ENCODE measurements around the gene IL34.
"Not testable (repeated sequence)": the region's sequence is repeated elsewhere in the genome, so short reads cannot be mapped to it uniquely, and the experiment has no call there.

The IL34 gene

DNA sequence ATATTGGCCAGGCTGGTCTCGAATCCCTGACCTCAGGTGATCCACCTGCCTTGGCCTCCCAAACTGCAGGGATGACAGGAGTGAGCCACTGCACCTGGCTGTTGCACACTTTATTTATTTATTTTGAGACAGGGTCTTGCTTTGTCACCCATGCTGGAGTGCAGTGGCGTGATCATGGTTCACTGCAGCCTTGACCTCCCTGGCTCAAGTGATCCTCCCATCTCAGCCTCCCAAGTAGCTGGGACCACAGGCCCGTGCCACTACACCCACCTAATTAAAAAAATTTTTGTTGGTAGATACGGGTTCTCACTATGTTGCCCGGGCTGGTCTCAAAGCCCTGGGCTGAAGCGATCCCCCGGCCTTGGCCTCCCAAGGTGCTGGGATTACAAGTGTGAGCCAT lies 3.1 kb upstream of the IL34 start:
- not testable (repeated sequence) for H3K9me3 Mint-ChIP-seq; H3K4me3 Mint-ChIP-seq; DNase-seq; H3K4me1 Mint-ChIP-seq (ENCODE audit: low read depth in 2 of 2); ATAC-seq (replicated peaks); H3K36me3 Mint-ChIP-seq (ENCODE audit: insufficient read depth); H3K27ac Mint-ChIP-seq
- peaks cover 21 to 27% of the 10 kb centered on the region in 2 donors for H3K27me3 Mint-ChIP-seq

DNA sequence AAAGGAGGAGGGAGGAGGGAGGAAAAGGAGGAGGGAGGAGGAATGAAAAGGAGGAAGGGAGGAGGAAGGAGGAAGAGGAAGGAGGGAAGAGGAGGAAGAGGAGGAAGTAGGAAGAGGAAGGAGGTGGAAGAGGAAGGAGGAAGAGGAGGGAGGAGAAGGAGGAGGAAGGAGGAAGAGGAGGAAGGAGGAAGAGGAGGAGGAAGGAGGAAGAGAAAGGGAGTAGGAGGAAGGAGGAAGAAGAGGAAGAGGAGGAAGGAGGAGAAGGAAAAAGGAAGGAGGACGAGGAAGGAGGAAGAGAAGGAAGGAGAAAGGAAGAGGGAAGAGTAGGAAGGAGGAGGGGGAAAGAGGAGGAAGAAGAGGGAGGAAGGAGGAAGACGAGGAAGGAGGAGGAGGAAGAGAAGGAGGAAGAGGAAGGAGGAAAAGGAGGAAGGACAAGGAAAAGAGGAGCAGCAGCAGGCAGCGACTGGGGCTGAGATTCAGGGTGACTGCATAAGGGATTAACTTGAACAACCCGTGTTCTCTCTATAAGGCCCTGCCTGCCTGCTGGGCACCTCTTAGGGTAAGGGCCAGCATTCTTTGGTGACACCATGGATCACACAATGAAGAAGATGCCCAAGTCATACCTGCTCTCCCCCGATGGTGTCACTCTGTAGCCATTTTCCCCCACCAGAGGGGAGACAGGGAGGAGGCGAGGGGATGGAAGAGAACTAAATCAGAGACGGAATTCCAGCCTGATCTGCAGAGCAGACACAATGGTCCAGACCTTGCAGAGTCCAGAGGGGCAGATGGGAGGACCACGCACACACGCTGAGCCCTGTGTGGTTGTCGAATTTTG lies 1.4 kb upstream of the IL34 start:
- Mint-ChIP-seq H3K4me3 (no peak overlapping the region), H3K27me3 (peaks cover 21 to 27% of the 10 kb centered on the region in 2 donors)
- no peak for ATAC-seq (replicated peaks)

DNA sequence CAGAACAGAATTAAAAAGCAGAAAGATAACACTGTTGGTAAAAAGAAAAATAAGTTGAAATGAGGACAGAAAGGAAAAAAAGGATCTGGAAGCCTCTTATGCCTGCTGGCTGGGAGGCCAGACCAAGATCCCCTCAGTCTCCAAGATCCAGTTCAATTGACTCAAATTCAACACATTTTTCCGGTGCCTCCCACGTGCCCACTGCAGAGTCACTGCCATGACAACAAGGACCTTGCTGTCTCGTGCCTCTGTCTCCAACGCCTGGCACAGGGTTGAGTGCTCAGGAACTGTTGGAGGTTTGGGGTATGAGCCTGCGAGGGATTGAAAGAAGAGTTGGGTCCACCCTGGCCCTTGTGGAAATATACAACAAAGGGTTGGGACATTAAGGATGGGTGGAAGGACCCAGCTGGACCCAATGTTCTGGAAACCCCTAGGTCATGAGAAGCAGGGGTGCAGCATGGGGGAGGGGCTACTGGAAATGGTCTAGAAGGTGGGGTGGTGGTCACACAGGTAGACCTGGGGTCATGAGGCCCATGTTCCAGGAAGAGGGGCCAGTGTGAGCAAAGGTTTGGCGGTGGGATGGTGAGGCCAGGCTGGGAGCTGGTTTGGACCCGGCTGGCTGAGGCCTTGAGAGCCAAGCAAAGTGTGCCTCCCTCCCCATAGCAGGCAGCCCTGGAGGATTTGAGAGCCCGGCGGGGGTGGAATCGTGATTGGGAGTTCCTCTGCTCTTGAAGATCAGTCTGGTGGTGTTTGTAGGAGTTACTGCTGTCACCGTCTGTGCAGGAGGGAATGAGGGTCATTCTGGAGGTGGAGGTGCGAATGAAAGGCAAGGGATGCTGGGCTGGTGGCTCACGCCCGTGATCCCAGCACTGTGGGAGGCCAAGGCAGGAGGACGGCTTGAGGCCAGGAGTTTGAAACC lies 1.3 kb downstream of the IL34 start:
- no peaks in the 10 kb centered on the region for H3K9me3 Mint-ChIP-seq
- H3K4me1 Mint-ChIP-seq (ENCODE audit: low read depth in 2 of 2): no peaks in the 10 kb centered on the region
- no peaks in the 10 kb centered on the region for H3K36me3 Mint-ChIP-seq (ENCODE audit: insufficient read depth)
- DNase-seq (no peak), ATAC-seq (replicated peaks) (no peak)
- no peak overlapping the region for H3K4me3 Mint-ChIP-seq
- H3K27ac Mint-ChIP-seq: no peak overlapping the region
- H3K27me3 Mint-ChIP-seq: peaks cover 8 to 13% of the 10 kb centered on the region in 2 donors

More for the DNA sequence above, 1.4 kb upstream of the IL34 start:
- H3K4me1 Mint-ChIP-seq (ENCODE audit: low read depth in 2 of 2): no peaks in the 10 kb centered on the region
- H3K9me3 Mint-ChIP-seq: no peaks in the 10 kb centered on the region
- H3K27ac Mint-ChIP-seq: peak overlapping the region in 1 of 2 donors; percentile 35
- DNase-seq: no peak
- H3K36me3 Mint-ChIP-seq (ENCODE audit: insufficient read depth): no peaks in the 10 kb centered on the region

DNA sequence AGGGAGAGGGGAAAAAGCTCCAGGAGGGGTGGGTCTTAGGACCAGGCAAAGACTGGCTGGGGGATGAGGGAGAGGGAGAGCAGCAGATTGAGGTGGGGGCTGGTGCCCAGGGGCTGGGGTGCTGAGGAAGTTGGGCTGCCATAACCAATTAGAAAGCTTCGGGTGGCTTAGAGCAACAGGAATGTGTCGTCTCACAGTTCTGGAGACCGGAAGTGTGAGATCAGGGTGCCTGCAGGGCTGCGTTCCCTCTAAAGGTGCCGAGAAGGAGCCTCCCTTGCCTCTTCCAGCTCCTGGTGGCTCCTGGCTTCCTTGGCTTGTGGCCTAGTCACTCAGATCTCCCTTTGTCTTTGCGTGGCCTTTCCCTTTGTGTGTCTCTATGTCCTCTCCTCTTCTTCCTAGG lies 2.2 kb downstream of the IL34 start:
- no peak for ATAC-seq (replicated peaks)
- H3K27ac Mint-ChIP-seq: no peak overlapping the region
- no peak for DNase-seq
- no peak overlapping the region for H3K4me3 Mint-ChIP-seq
- H3K9me3 Mint-ChIP-seq: no peaks in the 10 kb centered on the region
- peaks cover 7 to 10% of the 10 kb centered on the region in 2 donors for H3K27me3 Mint-ChIP-seq
- no peaks in the 10 kb centered on the region for H3K36me3 Mint-ChIP-seq (ENCODE audit: insufficient read depth)
- peaks cover 0 to under 1% of the 10 kb centered on the region in 2 donors for H3K4me1 Mint-ChIP-seq (ENCODE audit: low read depth in 2 of 2)

DNA sequence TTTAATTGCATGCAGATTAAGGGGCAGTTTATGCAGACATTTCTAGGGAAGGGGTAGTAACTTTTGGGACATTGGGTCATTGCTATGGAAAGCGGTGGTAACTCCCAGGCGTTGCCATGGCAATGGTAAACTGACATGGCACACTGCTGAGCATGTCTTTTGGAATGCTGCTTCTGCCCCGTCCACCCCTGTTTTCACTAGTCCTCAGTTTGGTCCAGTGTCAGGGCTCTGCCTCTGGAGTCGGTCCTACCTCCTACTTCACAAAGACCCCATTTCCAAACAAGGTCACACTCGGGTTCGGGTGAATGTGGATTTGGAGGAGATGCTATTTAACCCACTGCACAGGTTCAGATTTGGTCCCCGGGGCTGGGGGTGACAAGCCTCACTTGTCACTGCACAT lies 2.9 kb downstream of the IL34 start:
- no peak overlapping the region for H3K27ac Mint-ChIP-seq
- no peak overlapping the region for H3K4me3 Mint-ChIP-seq
- peaks cover 7 to 10% of the 10 kb centered on the region in 2 donors for H3K27me3 Mint-ChIP-seq
- ATAC-seq (replicated peaks): no peak
- peaks cover 4 to 5% of the 10 kb centered on the region in 2 donors for H3K4me1 Mint-ChIP-seq (ENCODE audit: low read depth in 2 of 2)
- H3K36me3 Mint-ChIP-seq (ENCODE audit: insufficient read depth): no peaks in the 10 kb centered on the region
- no peak for DNase-seq
- H3K9me3 Mint-ChIP-seq: no peaks in the 10 kb centered on the region

DNA sequence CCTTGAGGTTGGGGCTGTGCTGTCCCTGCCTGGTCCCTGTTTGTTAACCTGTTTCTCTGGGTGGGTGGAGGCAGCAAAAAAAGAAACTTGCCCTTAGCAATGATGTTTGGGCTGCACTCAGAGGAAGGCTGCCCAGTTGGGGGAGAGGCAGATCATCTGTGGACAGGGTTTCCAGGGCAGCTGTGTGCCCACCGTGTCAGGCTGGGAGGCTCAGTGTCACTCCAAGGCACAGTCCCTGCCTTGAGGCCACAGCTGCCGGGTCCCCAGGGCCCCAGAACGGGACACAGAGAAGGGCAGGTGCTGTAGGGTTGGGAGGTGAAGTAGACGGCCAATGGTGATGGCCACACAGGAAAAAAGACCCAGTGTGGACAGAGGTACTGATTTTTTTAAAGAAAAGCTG lies 3.9 kb downstream of the IL34 start:
- no peaks in the 10 kb centered on the region for H3K9me3 Mint-ChIP-seq
- no peak for DNase-seq
- ATAC-seq (replicated peaks): no peak
- no peak overlapping the region for H3K27ac Mint-ChIP-seq
- H3K4me3 Mint-ChIP-seq: no peak overlapping the region
- no peaks in the 10 kb centered on the region for H3K36me3 Mint-ChIP-seq (ENCODE audit: insufficient read depth)
- peaks cover 7 to 10% of the 10 kb centered on the region in 2 donors for H3K27me3 Mint-ChIP-seq
- H3K4me1 Mint-ChIP-seq (ENCODE audit: low read depth in 2 of 2): peaks cover 4 to 5% of the 10 kb centered on the region in 2 donors

DNA sequence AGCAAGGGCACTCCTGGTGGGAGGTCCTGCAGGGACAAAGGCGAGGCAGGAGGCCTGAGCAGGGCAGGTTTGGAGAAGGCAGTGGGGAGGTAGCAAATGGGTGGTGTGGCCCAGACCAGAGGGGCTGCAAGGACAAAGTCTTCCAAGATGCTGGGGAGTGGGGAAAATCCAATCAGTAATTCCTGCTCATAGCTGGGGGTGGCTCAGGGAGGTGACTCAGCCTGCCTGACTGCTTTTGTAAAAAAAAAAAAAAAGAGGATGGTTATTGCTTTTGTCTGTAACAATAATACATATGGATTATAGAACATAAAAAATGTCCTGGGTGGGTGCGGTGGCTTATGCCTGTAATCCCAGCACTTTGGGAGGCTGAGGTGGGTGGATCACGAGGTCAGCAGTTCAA lies 5.2 kb downstream of the IL34 start:
- Mint-ChIP-seq H3K27ac (peak overlapping the region; percentile 67 to 83), H3K27me3 (peaks cover 7 to 10% of the 10 kb centered on the region in 2 donors), H3K9me3 (no peaks in the 10 kb centered on the region), H3K4me1 (ENCODE audit: low read depth in 2 of 2) (peaks cover 4 to 5% of the 10 kb centered on the region in 2 donors), H3K36me3 (ENCODE audit: insufficient read depth) (no peaks in the 10 kb centered on the region), H3K4me3 (no peak overlapping the region)
- ATAC-seq (replicated peaks) (no peak), DNase-seq (no peak)

DNA sequence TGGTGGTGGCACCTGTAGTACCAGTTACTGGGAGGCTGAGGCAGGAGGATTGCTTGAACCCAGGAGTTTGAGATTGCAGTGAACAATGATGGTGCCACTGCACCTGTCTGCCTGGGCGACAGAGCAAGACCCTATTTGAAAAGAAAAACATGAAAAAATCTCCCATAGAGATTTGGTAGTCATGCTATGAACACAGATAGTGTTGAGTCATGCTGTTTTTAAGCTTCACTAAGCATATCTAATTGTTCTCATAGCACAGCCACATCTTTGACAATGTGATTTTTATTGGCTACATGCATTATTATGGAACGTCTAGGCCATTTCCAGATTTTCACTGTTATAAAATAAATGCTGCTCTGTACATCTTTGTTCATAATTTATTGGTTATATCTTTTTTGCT lies 6.0 kb downstream of the IL34 start:
- Mint-ChIP-seq H3K27me3 (peaks cover 7 to 9% of the 10 kb centered on the region in 2 donors), H3K4me1 (ENCODE audit: low read depth in 2 of 2) (peaks cover 4 to 5% of the 10 kb centered on the region in 2 donors), H3K36me3 (ENCODE audit: insufficient read depth) (no peaks in the 10 kb centered on the region), H3K4me3 (no peak overlapping the region), H3K27ac (no peak overlapping the region), H3K9me3 (no peaks in the 10 kb centered on the region)
- ATAC-seq (replicated peaks) (no peak), DNase-seq (no peak)

DNA sequence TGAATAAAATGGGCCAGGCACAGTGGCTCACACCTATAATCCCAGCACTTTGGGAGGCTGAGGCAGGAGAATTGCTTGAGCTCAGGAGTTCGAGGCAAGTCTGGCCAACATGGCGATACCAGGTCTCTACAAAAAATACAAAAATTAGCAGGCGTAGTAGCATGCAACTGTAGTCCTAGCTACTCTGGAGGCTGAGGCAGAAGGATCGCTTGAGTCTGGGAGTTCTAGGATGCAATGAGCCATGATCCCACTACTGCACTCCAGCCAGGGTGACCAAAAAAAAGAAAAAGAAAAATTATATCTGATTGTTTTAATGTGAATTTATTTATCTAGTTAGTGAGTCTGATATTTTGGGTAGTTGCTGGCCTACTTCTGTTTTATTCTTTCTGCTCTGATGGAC lies 7.0 kb downstream of the IL34 start:
- no peak overlapping the region for H3K27ac Mint-ChIP-seq
- no peak for DNase-seq
- peaks cover 4 to 5% of the 10 kb centered on the region in 2 donors for H3K4me1 Mint-ChIP-seq (ENCODE audit: low read depth in 2 of 2)
- H3K4me3 Mint-ChIP-seq: peak overlapping the region in 1 of 2 donors; percentile 30
- H3K27me3 Mint-ChIP-seq: no peaks in the 10 kb centered on the region
- no peak for ATAC-seq (replicated peaks)
- H3K36me3 Mint-ChIP-seq (ENCODE audit: insufficient read depth): no peaks in the 10 kb centered on the region
- no peaks in the 10 kb centered on the region for H3K9me3 Mint-ChIP-seq

DNA sequence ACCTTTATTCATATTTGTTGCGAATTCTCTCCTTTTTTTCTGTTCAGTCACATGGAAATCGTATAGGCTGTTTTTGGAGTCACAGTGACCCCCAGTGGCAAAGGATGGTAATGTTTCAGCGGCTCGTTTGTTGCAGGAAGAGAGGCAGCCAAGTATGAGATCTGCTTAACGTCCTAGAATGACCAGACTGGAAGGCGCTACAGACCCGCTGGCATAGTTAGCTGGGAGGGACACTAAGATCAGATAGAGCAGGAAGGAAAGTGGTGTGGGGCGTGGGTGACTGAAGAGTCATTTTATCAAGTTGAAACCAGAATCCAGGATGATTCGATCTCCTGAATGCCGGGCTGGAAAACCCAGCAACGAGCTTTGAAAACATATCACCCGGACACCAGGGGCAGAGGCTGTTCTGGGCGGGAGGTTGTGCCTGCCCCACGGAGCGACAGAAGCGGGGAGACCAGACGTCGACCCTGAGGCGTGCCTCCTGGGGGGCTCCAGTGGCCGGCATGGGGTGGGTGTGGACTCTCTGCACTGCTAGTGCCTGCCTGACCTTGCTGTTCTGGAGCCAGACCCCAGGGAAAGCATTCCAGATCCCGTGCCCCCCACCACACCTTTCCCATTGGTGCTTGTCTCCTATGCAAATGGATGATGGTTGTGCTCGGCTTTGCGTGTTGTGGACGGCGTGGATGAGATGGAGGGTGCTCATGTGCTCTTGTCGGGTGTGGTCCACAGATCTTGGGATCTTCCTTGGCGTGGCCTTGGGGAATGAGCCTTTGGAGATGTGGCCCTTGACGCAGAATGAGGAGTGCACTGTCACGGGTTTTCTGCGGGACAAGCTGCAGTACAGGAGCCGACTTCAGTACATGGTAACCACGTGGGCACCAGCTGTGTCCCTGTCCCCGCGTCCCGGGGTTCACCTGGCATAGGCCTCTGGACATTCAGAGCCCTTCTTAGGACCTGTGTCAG lies 7.7 kb downstream of the IL34 start:
- Mint-ChIP-seq H3K9me3 (no peaks in the 10 kb centered on the region), H3K27me3 (no peaks in the 10 kb centered on the region), H3K36me3 (ENCODE audit: insufficient read depth) (no peaks in the 10 kb centered on the region), H3K4me3 (peak overlapping the region; percentile 30 to 54), H3K27ac (no peak overlapping the region), H3K4me1 (ENCODE audit: low read depth in 2 of 2) (peaks cover 4 to 5% of the 10 kb centered on the region in 2 donors)
- ATAC-seq (replicated peaks) (peak; percentile 77), DNase-seq (peak; percentile 70 to 85 (median 73))

DNA sequence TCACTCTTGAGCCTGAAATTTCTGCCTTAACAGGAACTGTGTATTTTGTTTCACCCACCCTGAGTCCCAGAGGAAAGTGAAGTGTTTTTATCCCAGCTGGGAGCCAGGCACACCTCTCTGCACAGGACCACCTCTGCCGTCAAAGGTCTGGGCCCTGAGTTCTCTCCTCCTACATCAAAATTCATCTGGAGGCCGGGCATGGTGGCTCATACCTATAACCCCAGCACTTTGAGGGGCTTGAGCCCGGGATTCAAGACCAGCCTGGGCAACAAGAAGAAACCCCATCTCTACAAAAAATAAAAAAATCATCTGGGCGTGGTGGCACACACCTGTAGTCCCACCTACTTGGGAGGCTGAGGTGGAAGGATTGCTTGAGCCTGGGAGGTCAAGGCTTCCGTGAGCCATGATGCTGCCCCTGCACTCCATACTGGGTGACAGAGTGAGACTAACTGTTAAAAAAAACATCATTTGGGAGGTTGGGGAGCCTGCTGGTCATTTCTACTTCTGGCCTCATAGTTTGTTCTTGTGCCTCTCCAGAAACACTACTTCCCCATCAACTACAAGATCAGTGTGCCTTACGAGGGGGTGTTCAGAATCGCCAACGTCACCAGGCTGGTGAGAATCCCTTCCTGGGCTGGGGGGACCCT lies 9.8 kb downstream of the IL34 start:
- ATAC-seq (replicated peaks) (no peak), DNase-seq (no peak)
- no peak overlapping the region for H3K27ac Mint-ChIP-seq
- no peaks in the 10 kb centered on the region for H3K36me3 Mint-ChIP-seq (ENCODE audit: insufficient read depth)
- H3K4me3 Mint-ChIP-seq: no peak overlapping the region
- H3K4me1 Mint-ChIP-seq (ENCODE audit: low read depth in 2 of 2): peaks cover 5 to 7% of the 10 kb centered on the region in 2 donors
- no peaks in the 10 kb centered on the region for H3K9me3 Mint-ChIP-seq
- H3K27me3 Mint-ChIP-seq: no peaks in the 10 kb centered on the region

DNA sequence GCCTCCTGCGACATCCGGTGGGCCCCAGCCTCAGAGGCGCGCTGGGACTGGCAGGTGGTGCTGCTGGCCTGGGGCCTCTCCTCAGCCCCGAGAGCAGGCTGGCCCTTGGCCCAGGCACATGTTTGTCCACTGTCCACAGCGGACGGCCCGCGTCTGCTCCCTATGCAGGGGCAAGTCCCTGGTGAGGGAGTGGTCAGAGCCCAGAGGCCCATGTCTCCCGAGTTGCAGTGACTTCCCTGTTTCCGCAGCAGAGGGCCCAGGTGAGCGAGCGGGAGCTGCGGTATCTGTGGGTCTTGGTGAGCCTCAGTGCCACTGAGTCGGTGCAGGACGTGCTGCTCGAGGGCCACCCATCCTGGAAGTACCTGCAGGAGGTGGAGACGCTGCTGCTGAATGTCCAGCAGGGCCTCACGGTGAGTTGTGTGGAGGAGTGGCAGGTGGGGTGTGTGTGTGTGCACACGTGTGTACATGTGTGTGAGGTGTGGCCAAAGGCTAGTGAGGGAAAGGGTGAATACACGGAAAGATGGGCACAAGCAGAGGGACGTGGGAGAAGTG lies 10.4 kb downstream of the IL34 start:
- peaks cover 5 to 7% of the 10 kb centered on the region in 2 donors for H3K4me1 Mint-ChIP-seq (ENCODE audit: low read depth in 2 of 2)
- no peak overlapping the region for H3K4me3 Mint-ChIP-seq
- no peaks in the 10 kb centered on the region for H3K9me3 Mint-ChIP-seq
- DNase-seq (no peak), ATAC-seq (replicated peaks) (no peak)
- no peaks in the 10 kb centered on the region for H3K27me3 Mint-ChIP-seq
- no peaks in the 10 kb centered on the region for H3K36me3 Mint-ChIP-seq (ENCODE audit: insufficient read depth)
- H3K27ac Mint-ChIP-seq: peak overlapping the region in 1 of 2 donors; percentile 66
